NCI-H1092 treated with DMSO at 0.1 percent for 48 hours (cell line): ENCODE data around the gene ZBTB38.

Experiments
- DNase-seq: peaks from one replicate; lab custom pipeline; 2025; lab: John Stamatoyannopoulos, UW

Gene ZBTB38

DNA sequence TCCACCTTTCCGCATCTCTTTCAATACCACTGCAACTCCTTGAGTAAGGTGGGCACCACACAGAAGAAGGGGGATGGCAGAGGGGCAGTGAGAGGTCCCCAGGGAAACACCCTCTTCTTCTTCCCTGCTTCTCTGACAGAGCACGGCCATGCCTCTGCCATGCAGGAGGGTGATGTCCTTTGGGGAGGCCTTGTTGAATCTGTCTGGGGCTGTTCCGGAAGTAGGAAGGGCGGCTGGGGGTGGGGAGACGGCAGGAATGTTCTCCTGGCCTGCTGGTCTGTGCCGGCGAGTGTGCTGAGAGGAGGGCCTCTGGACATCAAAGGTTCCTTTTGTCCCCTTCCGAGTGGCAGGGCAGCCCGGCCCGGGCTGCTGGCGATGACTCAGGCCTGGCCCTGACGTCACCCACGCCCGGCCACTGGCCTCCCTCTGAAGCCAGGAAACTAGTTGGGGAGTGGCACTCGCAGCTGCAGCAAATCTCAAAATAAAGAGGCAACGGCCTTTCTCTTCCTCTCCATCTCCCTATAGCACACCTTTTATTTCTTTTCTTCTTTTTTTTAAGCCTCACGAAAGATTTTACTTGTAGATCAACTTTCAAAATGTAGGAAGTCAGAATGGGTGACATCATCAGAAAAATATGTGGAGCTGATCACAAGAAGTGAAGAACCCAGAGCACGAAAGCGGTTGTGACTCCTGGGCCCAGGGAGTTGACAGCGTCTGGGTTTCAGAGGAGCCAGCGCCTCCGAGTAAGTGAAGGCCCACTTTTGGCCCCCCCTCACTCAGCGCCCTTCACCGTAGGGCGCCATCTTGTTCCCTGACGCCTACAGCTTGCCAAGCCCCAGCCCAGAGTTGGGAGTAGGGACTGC is at the start of gene ZBTB38:
Gene ZBTB38 (plus strand): TSS at position 443 of the 863 bp plus-strand sequence. CDS start 73,885 bp downstream, outside the sequence.
- no peak for DNase-seq

GRCh38 chr3:141320399-141321108 is 47.8 kb upstream of the ZBTB38 start:
- no peak for DNase-seq

DNA sequence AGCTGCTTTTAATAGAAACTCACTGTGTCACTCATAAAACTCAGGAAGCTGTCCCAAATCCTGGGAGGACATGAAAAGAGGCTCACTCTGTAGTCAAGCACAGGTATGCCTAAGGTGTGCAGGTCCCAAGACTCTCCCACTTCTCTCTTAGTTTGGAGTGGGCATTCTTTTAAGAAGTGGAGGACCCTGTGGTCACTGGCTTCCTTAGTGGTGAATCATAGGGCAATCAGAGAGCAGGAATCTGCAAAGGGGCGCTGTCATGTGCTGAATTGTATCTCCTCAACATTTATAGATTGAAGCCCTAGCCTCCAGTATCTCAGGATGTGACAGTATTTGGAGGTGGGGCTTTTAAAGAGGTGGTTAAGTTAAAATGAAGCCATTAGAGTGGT is 47.2 kb upstream of the ZBTB38 start:
- DNase-seq, result no peak

GRCh38 chr3:141323936-141324704 is 44.2 kb upstream of the ZBTB38 start:
- no peak for DNase-seq

GRCh38 chr3:141326123-141326522 is 42.2 kb upstream of the ZBTB38 start:
- DNase-seq, result no peak

GRCh38 chr3:141326626-141327025 is 41.7 kb upstream of the ZBTB38 start:
- no peak for DNase-seq

DNA sequence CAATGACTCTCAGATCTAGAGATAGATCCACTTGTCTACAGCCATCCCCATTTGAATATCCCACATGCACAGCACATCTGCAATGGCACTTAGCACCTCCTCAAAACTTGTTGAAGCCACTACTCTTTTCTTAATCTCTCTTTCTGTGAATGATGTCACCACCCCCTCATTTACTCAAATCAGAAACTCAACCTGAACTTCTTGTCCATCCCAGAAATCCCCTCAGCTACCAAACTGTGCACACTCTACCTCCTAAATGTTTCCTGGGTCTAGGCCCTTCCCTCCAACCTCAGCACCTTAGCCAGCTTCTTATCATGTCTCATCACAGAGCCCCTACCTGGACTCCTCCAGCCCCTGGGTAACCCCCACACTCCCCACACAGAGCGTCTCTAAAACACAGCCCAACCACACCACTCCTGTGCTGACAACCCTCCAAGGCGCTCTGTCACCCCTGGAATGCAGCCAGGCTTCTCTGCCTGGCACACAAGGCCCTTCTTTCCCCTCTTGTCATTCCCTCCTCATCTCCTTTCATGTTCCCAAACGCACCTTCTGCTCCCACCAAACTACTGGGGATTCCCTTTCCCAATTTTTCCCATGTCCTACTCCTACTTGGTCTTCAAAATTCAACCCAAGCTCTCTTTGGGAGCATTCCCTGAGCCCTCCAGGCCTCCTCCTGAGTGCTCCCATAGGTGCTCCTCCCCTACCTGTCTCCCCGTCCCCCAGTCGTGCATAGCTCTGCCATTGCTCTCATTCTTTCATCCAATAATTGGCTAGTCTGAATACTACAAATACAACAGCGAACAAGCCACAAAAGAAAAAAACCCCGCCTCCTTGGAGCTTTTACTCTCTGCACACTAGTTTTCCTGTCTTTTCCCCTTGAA is 39.8 kb upstream of the ZBTB38 start:
- DNase-seq, result no peak

DNA sequence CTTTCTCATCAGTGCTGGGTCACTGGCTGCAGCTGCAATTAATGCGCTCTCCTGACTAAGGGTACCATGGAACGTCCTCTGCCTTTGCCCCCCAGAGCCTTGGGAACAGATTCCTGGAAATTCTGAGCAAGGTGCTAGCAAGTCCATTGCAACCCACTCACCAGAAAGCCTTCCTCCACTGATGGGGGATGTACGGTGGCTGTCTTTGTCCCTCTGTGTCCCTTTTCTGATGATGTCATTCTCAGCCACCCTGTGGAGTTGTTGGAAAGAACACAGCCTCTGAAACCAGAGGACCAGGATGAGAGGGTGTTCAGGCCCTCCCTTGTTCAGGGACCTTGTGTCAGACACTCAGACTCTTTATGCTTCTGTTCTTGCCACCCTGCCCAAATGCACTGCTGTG is 38.1 kb upstream of the ZBTB38 start:
- DNase-seq, result no peak

- DNase-seq, result no peak
Measured at GRCh38 chr3:141330718-141331376, 37.5 kb upstream of the ZBTB38 start.

- DNase-seq, result no peak
Measured at GRCh38 chr3:141331377-141332318, 36.7 kb upstream of the ZBTB38 start.

- no peak for DNase-seq
Measured at GRCh38 chr3:141332416-141332815, 35.9 kb upstream of the ZBTB38 start.

GRCh38 chr3:141333836-141334626 is 34.3 kb upstream of the ZBTB38 start:
- DNase-seq, result no peak

GRCh38 chr3:141334627-141335250 is 33.6 kb upstream of the ZBTB38 start:
- DNase-seq, result no peak

DNA sequence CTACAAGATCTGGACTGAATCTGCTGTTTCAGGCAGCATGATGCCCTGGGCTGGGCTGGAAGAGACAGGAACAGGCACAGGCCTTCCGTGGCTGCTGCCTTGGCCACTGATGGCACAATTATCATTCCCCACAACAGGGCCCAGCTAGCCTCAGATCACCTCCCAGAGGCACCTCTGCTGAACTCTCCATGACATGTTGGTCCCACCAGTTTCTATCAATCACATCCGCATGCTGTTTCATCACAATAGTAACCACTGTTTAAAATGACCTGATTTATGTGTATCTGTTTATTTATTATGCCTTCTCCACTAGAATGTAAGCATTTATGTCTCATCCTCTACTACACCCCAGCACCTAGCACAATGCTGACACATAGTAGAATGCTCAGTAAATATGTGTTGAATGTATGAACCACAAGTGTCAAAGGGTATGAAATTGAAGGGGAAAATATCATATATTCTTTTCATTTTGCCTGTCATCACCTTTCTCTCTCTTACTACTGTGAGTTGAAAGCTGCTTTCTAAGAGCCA is 32.7 kb upstream of the ZBTB38 start:
- DNase-seq, result no peak

DNA sequence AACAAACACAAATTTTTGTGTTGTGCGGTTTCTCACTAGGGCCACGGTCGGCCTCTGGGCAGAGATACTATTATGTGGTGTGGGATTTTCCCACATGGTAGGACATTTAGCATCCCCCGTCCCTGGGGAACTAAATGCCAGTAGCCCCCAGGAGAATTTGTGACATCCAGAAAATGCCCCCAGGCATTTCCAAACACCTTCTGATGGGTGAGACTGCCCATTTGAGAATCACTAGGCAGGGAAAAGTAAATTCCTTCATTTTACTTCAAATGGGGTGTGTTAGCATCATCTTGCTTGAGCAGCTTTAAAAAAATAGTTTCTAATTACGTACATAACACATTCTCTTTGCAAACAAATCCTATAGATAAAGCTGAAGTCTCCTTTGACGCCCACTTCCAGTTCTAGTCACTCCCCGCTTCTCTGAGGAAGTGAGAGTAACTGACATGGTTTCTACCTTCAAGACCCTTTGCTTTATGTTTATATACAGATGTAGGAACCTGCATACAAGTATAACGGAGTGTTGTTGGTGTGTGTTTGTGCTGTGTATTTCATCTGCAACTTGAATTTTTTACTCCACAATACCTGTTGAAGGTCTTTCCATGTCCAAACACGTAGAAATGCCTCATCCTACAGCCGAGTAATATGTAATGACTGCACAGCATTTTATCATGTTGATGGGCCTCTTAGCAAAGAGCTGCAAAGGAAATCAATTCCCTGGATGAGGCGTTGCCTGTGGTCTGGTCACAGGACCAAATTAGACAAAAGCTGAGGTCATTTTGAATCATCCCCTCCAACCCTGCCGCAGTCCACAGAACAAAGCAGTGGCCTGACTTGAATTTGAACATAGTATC is 31.4 kb upstream of the ZBTB38 start:
- DNase-seq, result no peak

DNA sequence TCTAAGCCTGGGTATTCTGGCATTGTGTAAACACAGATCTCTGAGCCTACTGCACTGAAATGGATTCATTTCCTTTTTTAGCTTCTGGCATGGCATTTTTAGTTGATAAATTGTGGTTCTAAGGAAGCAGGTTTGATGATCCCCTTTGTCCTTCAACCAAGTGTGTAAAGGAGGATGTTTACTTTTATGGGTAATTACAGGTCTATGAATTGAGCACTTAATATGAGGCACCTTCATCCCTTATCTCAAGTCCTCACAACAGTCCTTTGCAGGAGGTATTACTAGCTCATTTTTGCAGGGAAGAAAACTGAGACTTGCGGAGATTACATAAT is 30.8 kb upstream of the ZBTB38 start:
- no peak for DNase-seq

DNA sequence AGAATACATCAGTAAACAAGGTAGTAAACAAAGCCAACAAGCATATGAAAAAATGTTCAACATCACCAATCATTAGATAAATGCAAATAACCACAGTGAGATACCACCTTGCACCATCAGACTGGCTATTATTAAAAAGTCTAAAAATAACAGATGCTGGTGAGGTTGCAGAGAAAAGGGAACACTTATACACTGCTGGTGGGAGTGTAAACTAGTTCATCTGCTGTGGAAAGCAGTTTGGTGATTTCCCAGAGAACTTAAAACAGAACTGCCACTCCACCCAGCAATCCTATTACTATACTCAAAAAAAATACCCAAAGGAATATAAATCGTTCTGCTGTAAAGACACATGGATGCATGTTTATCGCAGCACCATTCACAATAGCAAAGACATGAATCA is 30.3 kb upstream of the ZBTB38 start:
- no peak for DNase-seq

- DNase-seq, result no peak
Measured at GRCh38 chr3:141338881-141339280, 29.4 kb upstream of the ZBTB38 start.
